Measurements from ENCODE around the gene RPH3AL.

RPH3AL gene

GRCh38 chr17:309361-309888, 43.2 kb downstream of the RPH3AL start:
- DNase-seq: no peak
- no peaks in the 10 kb centered on the region for H3K4me1 ChIP-seq (ENCODE audit: control insufficient read depth, insufficient read depth, low read length, poor library complexity, severe bottlenecking)
- H3K27me3 ChIP-seq (replicated peaks; ENCODE audit: control insufficient read depth, insufficient read depth, low read length, poor library complexity, severe bottlenecking): no peaks in the 10 kb centered on the region
- H3K36me3 ChIP-seq (ENCODE audit: control insufficient read depth, insufficient read depth, low read length): no peaks in the 10 kb centered on the region
- no peak overlapping the region for H3K27ac ChIP-seq (ENCODE audit: insufficient read depth, low read length, poor library complexity, severe bottlenecking)
- no peak overlapping the region for H3K4me3 ChIP-seq (ENCODE audit: insufficient read depth, low read depth, low read length, poor library complexity, severe bottlenecking)
- H3K9me3 ChIP-seq (ENCODE audit: control insufficient read depth, low read length): no peaks in the 10 kb centered on the region

- H3K27me3 ChIP-seq (replicated peaks; ENCODE audit: control insufficient read depth, insufficient read depth, low read length, poor library complexity, severe bottlenecking): no peaks in the 10 kb centered on the region
- DNase-seq: no peak
- H3K9me3 ChIP-seq (ENCODE audit: control insufficient read depth, low read length): no peaks in the 10 kb centered on the region
- no peak overlapping the region for H3K27ac ChIP-seq (ENCODE audit: insufficient read depth, low read length, poor library complexity, severe bottlenecking)
- H3K36me3 ChIP-seq (ENCODE audit: control insufficient read depth, insufficient read depth, low read length): no peaks in the 10 kb centered on the region
- H3K4me3 ChIP-seq (ENCODE audit: insufficient read depth, low read depth, low read length, poor library complexity, severe bottlenecking): no peak overlapping the region
- no peaks in the 10 kb centered on the region for H3K4me1 ChIP-seq (ENCODE audit: control insufficient read depth, insufficient read depth, low read length, poor library complexity, severe bottlenecking)
Measured at GRCh38 chr17:307741-308507, 44.7 kb downstream of the RPH3AL start.

GRCh38 chr17:307295-307691, 45.3 kb downstream of the RPH3AL start:
- no peak overlapping the region for H3K27ac ChIP-seq (ENCODE audit: insufficient read depth, low read length, poor library complexity, severe bottlenecking)
- H3K36me3 ChIP-seq (ENCODE audit: control insufficient read depth, insufficient read depth, low read length): no peaks in the 10 kb centered on the region
- H3K9me3 ChIP-seq (ENCODE audit: control insufficient read depth, low read length): no peaks in the 10 kb centered on the region
- H3K4me3 ChIP-seq (ENCODE audit: insufficient read depth, low read depth, low read length, poor library complexity, severe bottlenecking): no peak overlapping the region
- no peaks in the 10 kb centered on the region for H3K27me3 ChIP-seq (replicated peaks; ENCODE audit: control insufficient read depth, insufficient read depth, low read length, poor library complexity, severe bottlenecking)
- H3K4me1 ChIP-seq (ENCODE audit: control insufficient read depth, insufficient read depth, low read length, poor library complexity, severe bottlenecking): no peaks in the 10 kb centered on the region
- no peak for DNase-seq

- no peaks in the 10 kb centered on the region for H3K27me3 ChIP-seq (replicated peaks; ENCODE audit: control insufficient read depth, insufficient read depth, low read length, poor library complexity, severe bottlenecking)
- no peak overlapping the region for H3K27ac ChIP-seq (ENCODE audit: insufficient read depth, low read length, poor library complexity, severe bottlenecking)
- H3K9me3 ChIP-seq (ENCODE audit: control insufficient read depth, low read length): no peaks in the 10 kb centered on the region
- no peak overlapping the region for H3K4me3 ChIP-seq (ENCODE audit: insufficient read depth, low read depth, low read length, poor library complexity, severe bottlenecking)
- H3K36me3 ChIP-seq (ENCODE audit: control insufficient read depth, insufficient read depth, low read length): no peaks in the 10 kb centered on the region
- no peaks in the 10 kb centered on the region for H3K4me1 ChIP-seq (ENCODE audit: control insufficient read depth, insufficient read depth, low read length, poor library complexity, severe bottlenecking)
- no peak for DNase-seq
Measured at GRCh38 chr17:306536-307294, 45.9 kb downstream of the RPH3AL start.

- Histone ChIP-seq H3K4me3 (ENCODE audit: insufficient read depth, low read depth, low read length, poor library complexity, severe bottlenecking) (no peak overlapping the region), H3K36me3 (ENCODE audit: control insufficient read depth, insufficient read depth, low read length) (no peaks in the 10 kb centered on the region), H3K27me3 (replicated peaks; ENCODE audit: control insufficient read depth, insufficient read depth, low read length, poor library complexity, severe bottlenecking) (no peaks in the 10 kb centered on the region), H3K27ac (ENCODE audit: insufficient read depth, low read length, poor library complexity, severe bottlenecking) (no peak overlapping the region), H3K4me1 (ENCODE audit: control insufficient read depth, insufficient read depth, low read length, poor library complexity, severe bottlenecking) (no peaks in the 10 kb centered on the region), H3K9me3 (ENCODE audit: control insufficient read depth, low read length) (no peaks in the 10 kb centered on the region)
- no peak for DNase-seq
Measured at GRCh38 chr17:306116-306515, 46.5 kb downstream of the RPH3AL start.

GRCh38 chr17:305090-305976, 47.3 kb downstream of the RPH3AL start:
- Histone ChIP-seq H3K9me3 (ENCODE audit: control insufficient read depth, low read length) (no peaks in the 10 kb centered on the region), H3K4me1 (ENCODE audit: control insufficient read depth, insufficient read depth, low read length, poor library complexity, severe bottlenecking) (no peaks in the 10 kb centered on the region), H3K4me3 (ENCODE audit: insufficient read depth, low read depth, low read length, poor library complexity, severe bottlenecking) (no peak overlapping the region), H3K27ac (ENCODE audit: insufficient read depth, low read length, poor library complexity, severe bottlenecking) (no peak overlapping the region), H3K27me3 (replicated peaks; ENCODE audit: control insufficient read depth, insufficient read depth, low read length, poor library complexity, severe bottlenecking) (no peaks in the 10 kb centered on the region), H3K36me3 (ENCODE audit: control insufficient read depth, insufficient read depth, low read length) (no peaks in the 10 kb centered on the region)
- DNase-seq: no peak

GRCh38 chr17:304461-304860, 48.1 kb downstream of the RPH3AL start:
- H3K4me1 ChIP-seq (ENCODE audit: control insufficient read depth, insufficient read depth, low read length, poor library complexity, severe bottlenecking): no peaks in the 10 kb centered on the region
- H3K9me3 ChIP-seq (ENCODE audit: control insufficient read depth, low read length): no peaks in the 10 kb centered on the region
- no peaks in the 10 kb centered on the region for H3K36me3 ChIP-seq (ENCODE audit: control insufficient read depth, insufficient read depth, low read length)
- no peak overlapping the region for H3K4me3 ChIP-seq (ENCODE audit: insufficient read depth, low read depth, low read length, poor library complexity, severe bottlenecking)
- H3K27ac ChIP-seq (ENCODE audit: insufficient read depth, low read length, poor library complexity, severe bottlenecking): no peak overlapping the region
- H3K27me3 ChIP-seq (replicated peaks; ENCODE audit: control insufficient read depth, insufficient read depth, low read length, poor library complexity, severe bottlenecking): no peaks in the 10 kb centered on the region
- DNase-seq: no peak

GRCh38 chr17:303168-303567, 49.4 kb downstream of the RPH3AL start:
- no peak overlapping the region for H3K27ac ChIP-seq (ENCODE audit: insufficient read depth, low read length, poor library complexity, severe bottlenecking)
- H3K27me3 ChIP-seq (replicated peaks; ENCODE audit: control insufficient read depth, insufficient read depth, low read length, poor library complexity, severe bottlenecking): no peaks in the 10 kb centered on the region
- H3K9me3 ChIP-seq (ENCODE audit: control insufficient read depth, low read length): no peaks in the 10 kb centered on the region
- no peaks in the 10 kb centered on the region for H3K36me3 ChIP-seq (ENCODE audit: control insufficient read depth, insufficient read depth, low read length)
- H3K4me1 ChIP-seq (ENCODE audit: control insufficient read depth, insufficient read depth, low read length, poor library complexity, severe bottlenecking): no peaks in the 10 kb centered on the region
- no peak for DNase-seq
- H3K4me3 ChIP-seq (ENCODE audit: insufficient read depth, low read depth, low read length, poor library complexity, severe bottlenecking): no peak overlapping the region

- H3K36me3 ChIP-seq (ENCODE audit: control insufficient read depth, insufficient read depth, low read length): no peaks in the 10 kb centered on the region
- no peak overlapping the region for H3K27ac ChIP-seq (ENCODE audit: insufficient read depth, low read length, poor library complexity, severe bottlenecking)
- H3K4me3 ChIP-seq (ENCODE audit: insufficient read depth, low read depth, low read length, poor library complexity, severe bottlenecking): no peak overlapping the region
- H3K9me3 ChIP-seq (ENCODE audit: control insufficient read depth, low read length): no peaks in the 10 kb centered on the region
- H3K27me3 ChIP-seq (replicated peaks; ENCODE audit: control insufficient read depth, insufficient read depth, low read length, poor library complexity, severe bottlenecking): no peaks in the 10 kb centered on the region
- DNase-seq: no peak
- no peaks in the 10 kb centered on the region for H3K4me1 ChIP-seq (ENCODE audit: control insufficient read depth, insufficient read depth, low read length, poor library complexity, severe bottlenecking)
Measured at GRCh38 chr17:302300-302698, 50.3 kb downstream of the RPH3AL start.
